HG03196 (cell line): ENCODE data around the gene DMPK.

Experiments used
- ATAC-seq: cut with Tn5 transposase; IDR thresholded peaks from one replicate; pipeline ENCODE4 v1.9.1; 2021; ENCODE audit not compliant: unreplicated experiment

The DMPK gene

DNA sequence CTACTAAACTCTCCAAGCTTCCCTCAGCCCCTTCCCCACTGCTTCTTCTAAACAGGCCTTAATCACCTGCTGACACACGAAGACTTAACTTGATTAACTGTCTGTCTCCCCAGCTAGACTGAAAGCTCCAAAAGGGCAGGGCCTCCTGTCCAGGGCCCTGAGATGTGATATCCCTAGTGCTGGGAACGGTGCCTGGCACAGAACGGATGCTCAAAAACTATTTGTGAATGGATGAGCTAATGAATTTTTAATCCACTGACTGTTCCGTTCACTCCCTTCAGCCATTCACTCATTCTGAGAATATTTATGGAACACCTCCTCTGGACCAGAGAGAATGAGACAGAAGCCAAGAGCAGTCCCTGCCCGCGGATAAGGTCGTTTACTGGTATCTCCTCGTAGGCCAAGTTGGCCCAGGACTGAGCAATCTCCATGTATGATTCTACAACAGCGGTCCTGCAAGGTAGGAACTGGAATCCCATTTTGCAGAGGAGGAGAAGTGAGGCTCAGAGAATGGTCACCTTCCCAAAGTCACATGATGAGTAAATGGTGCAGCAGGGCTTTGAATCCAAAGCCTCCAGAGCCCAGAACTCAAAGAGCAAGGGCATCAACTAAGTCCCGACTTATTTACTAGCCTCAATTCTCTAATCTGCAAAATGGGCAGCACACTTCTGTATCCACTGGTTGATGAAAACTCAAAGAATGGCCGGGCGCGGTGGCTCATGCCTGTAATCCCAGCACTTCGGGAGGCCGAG is 6.9 kb upstream of the DMPK start:
- no peak for ATAC-seq

DNA sequence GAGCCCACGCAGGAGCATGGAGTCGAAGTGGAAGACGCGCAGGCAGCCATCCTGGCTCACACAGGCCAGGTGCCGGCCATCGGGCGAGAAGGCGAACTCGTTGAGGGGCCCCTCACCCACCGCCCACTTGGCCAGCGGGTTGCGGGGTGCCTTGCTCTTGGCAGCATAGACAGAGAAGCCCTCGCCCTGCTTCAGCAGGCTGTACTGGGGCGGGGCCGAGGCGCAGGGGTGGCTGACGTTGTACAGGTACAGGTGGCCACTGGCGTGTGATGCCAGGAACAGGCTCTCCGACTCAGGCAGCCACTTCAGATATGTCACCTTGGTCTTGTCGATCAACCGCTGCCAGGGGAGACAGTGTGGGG is 4.2 kb upstream of the DMPK start:
- no peak for ATAC-seq

DNA sequence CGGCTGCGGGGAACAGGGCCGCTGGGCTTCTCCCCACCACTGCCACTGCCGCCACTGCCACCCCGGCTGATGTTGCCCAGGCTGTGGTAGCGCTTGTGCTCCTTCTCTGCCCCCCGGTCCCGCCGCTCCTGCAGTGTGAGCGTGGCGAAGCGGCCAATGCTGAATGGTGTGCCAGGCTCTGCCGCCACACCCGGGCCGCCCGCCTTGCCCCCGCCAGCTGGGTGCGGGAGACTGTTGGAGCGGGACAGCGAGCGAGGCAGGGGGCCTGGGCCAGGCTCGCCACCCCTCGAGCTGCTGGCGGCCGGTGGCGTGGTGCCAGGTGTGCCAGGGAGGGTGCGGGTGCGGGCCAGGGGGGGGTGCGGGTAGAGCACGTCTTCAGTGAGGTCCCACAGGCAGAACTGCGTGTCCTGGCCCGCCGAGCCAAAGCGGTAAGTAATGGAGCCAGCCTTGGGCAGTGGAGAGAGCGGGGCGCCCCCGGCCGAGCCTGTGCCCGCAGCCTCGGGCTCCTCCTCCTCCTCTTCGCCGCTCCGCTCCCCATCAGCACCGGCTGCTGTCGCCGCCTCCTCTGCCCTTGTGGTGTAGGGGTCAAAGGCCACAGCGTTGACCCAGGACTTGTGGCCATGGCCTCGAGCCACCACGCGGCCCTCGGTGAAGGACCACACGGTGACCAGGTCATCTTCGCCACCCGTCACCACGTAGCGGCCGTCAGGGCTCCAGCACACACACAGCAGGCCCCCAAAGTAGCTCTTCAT is 3.7 kb upstream of the DMPK start:
- ATAC-seq = no peak

DNA sequence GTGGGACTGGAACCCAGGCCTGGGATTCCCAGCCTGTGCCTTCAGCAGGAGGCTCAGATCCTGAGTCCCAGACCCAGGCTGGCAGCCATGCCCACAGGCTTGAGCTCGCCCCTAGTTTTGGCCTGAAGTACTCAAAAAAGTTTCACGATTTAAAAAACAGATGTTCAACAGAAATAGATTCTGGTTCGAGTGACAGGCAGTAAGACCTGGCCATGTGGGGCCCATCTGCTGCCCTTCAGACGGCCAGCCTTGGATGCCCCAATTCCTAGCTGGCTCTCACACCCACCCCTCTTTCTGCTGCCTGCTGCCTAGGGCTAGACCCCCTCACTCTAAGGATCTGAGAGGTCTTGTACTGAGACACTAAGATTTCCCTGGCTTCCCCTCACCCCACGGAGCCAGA is 2.8 kb upstream of the DMPK start:
- ATAC-seq = no peak

DNA sequence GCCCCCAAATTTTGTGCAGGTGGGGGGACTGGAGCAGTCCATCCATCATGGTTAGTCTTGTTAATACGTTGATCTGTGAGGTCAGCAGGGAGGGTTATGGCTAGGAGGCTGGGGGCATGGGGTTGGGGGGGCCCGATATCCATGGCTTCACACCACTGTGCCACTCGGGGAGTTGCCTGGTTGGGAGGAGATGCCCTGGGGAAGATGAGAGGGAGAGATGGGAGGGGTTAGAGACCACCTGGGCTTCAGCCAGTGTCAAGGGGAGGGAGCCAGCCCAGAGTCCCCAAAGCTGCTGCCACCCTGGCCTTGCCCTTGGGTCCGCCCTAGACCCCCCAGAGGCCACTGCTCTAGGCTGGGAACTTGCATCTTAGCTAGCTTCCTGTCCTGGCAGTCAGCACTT is 1.8 kb upstream of the DMPK start:
- ATAC-seq = no peak

DNA sequence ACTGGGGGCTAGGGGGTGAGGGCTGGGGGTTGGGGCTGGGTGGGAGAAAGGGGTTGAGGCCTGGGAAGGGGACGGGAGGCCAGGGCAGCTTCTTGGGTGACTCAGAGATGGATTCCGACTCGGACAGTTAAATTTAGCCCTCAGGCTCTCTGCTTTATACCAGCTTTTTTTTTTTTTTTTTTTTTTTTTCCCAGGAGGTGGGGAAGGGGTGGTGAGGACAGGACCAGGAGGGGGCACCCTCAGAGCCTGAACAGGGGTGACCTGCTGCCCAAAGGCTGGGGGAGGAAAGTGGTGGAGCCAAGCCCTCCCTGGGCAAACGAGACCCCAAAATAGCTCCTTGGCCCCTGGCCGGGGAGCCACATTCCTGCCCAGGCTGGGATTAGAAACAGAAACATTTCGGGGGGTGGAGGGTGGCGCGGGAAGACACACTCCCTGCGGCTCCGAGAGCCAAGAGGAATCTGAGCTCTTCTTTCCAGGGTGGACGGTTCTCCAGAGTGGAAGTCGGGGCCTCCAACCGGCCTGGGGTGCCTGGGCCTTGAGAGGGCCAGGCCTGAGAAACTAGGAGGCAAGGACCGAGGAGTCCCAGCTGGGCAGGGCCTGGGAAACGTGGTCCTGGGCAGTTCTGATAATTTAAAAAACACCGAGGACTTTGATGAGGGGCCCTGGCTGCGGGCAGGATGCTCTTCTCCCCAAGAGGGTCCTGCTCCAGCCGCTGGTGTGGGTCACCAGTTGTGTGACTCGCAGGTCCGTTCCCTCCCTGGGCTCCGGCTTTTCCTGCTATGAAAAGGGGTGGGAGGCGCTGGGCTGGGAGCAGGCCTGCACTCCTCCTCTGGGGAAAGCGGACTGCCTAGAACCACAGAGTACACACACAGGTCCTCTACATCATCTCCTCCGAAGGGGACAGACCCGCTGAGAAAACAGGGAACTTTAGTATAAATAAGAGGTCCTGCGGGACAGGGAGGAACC is 813 bp upstream of the DMPK start:
- ATAC-seq = no peak

DNA sequence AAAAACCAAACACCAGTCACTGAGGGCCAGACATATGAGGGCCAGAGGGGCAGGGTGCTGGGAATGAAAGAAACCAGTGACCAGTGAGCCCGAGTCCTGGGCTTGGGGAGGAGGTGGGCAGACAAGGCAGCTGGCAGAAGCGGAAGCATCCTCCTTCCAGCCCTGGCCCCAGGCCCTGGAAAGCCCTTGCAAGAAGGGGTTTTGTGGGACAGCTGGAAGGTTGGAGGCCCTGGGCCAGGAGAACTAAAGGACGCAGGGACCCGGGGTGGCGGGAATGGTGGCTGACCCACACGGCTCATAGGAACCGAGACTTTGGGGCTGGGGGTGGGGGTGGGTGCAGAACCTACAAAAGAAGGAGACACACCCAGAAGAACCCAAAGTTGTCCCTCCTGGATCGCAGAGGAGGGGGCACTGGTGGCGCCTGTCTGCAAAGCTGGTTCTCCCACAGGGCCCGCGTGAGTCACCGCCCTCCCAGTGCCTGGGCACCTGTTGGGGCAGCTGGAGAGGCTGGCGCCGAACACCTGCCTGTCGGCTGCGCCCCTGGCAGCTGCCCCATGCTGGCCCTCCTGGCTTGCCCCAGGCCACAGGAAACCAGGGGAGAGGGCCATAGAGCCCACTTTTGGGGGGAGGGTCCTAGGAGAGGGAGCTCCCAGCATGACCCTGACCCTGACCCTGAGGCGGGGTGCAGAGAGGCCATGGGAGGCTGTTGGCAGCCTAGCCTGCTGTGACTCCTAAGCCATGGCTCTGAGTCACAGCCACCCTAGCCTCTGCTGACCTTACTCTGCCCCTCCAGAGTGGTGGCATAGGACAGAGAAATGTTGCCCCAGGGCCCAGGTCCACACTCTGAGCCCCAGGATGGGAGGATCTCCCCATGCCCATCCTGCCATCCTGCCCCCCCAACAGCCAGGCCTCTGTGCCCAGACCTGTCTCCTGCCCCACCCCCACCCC is 802 bp downstream of the DMPK start:
- no peak for ATAC-seq

DNA sequence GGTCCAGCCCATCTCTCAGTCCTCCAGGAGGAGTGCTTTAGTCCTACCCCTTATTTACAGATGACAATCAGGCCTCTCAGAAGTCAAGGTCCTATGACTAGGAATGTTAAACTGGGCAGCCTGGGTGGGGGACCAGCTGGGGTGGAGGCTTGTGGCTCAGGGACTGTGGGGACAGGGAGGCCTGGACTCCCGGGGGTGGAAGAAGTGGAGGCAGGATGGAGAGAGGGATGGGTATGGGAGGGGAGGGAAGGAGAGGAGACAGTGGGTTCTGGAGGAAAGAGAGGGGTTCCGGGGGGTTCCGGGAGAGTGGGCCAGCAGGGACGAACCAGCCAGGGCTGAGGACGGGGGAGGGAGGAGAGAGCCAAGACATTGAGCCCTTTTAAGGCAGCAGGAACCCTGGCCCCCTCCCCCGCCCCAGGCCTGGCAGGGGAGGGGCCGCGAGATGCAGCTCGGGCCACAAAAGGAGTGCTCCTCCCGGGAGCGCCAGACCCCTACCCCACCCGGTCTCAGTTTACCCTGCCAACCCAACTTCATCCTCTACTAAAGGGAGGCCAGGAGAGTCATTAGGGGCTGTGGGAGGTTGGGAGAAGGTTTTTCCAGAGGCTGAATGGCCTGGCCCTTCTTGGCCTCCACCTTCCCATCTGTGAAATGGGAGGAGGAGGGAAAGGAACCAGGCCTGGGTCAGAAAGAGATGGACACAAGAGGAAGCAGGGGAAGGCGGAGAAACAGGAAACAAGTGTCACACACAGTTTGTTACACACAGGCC is 1.7 kb downstream of the DMPK start:
- ATAC-seq = no peak

DNA sequence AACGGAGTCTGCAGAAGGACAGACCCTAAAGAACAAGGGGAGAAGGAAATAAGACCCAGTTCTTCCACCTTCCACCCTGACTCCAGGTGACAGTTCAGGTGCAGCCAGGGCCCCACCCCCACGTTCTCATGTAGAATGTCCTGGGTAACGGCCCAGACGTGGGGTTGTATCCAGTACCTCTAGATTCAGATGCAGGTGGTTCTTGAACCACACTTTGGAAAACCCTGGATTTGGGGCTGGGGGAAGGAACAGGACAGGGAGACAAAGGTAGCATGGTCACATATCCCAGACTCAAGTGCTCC is 2.2 kb downstream of the DMPK start:
- ATAC-seq = no peak

DNA sequence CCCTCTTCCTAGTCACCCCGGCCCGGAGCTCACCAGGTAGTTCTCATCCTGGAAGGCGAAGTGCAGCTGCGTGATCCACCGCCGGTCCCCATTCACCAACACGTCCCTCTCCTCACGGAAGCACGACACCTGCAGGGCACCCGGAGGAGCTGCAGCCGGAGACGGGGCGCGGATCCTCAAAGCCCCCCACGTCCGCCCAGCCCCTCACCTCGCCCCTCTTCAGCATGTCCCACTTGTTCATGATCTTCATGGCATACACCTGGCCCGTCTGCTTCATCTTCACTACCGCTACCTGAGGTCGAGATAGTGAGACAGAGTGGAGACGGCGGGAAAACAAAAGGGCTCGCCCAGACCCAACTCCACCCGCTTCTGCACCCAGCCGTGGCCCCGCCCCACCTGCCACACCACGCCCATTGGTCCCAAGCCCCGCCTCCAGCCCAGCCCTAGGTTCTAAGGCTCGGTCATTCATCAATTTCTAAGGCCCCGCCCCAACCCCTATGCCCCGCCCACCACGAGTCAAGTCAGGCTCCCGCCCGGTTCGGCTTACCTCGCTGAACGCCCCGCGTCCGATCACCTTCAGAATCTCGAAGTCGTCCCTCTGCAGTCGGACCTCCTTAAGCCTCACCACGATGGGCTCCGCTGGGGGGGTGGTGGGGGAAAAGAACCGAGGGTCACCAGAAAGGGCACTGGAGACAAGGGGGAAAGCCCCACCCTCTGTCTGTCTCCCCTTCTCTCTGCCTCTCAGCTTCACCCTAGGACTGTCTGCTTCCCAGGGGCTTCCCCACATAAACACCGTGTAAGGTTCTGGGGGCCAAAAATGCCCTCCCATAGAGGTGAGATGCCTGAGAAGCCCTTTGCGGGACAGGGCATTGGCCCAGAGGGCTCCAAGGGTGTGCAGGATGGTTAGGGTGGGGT is 2.8 kb downstream of the DMPK start:
- peak; percentile 66 for ATAC-seq

DNA sequence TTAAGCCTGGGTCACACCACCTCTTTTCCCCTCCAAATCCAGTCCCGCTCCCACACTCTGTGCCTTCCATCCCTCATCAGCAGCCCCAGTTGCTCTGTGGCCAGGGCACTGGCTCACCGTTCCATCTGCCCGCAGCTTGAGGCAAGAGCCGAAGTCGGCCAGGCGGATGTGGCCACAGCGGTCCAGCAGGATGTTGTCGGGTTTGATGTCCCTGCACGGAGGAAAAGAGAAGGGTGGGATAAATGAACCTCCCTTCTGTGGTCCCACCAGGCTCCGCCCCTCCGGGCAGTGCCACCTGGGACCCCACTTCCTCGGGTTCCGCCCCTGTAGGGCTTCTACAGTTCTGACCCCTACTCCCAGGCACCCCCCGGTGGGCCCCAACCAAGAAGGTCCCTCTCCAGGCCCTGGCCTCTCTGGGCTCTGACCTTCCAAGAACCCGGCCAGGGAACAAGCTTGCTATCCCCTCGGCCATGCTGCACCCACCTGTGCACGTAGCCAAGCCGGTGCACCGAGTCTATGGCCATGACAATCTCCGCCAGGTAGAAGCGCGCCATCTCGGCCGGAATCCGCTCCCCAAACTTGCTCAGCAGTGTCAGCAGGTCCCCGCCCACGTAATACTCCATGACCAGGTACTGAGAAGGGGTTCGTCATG is 4.2 kb downstream of the DMPK start:
- ATAC-seq = no peak

DNA sequence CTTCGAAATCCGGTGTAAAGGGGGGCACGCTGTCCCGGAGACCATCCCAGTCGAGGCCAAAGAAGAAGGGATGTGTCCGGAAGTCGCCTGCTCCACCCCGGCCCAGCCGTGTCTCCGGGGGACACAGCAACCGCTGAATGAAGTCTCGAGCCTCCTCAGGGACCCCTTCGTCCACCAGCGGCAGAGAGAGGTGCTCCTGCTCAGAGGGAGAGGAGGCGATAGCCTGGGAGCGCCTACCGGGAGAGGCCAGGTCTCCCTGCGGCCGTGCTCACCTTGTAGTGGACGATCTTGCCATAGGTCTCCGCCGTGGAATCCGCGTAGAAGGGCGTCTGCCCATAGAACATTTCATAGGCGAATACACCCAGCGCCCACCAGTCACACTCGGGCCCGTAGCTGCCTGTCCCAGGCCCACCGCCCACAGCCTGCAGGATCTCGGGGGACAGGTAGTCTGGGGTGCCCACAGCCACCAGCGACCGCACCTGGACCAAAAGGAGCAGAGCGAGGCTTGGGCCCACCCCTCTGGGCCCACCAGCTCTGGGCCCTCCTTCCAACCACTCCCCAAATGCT is 4.8 kb downstream of the DMPK start:
- no peak for ATAC-seq

DNA sequence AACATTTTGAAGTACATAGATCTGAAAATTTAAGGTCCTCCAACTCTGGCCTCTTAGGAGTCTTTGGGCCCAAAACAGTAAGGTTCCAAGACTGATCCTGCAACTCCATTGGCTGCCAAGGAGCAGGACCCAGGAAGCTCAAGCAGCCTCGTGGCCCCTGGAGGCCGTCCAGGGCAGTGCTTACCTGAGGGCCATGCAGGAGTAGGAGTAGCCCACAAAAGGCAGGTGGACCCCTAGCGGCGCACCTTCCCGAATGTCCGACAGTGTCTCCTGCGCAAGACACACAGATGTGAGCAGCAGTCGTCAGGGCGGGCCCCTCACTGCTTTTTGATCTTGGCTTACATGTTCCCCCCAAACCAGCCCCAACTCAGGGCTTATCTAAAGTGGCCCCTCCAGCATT is 7.5 kb downstream of the DMPK start:
- ATAC-seq = no peak

DNA sequence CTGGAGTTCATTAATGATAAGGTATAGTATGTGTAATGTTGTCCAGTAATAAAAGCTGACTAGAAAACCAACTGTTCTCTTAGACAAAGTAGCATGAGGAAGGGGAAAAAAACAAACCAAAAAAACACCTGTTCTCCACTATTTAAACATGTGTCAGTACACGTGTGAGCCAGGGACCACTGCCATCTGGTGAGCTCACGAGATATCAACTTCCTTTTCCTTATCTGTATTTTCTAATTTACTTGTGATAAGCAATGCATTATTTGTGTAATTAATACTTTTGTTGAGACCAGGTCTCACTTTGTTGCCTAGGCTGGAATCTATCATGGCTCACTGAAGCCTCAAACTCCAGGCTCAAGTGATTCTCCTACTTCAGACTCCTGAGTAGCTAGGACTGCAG is 8.9 kb downstream of the DMPK start:
- no peak for ATAC-seq

DNA sequence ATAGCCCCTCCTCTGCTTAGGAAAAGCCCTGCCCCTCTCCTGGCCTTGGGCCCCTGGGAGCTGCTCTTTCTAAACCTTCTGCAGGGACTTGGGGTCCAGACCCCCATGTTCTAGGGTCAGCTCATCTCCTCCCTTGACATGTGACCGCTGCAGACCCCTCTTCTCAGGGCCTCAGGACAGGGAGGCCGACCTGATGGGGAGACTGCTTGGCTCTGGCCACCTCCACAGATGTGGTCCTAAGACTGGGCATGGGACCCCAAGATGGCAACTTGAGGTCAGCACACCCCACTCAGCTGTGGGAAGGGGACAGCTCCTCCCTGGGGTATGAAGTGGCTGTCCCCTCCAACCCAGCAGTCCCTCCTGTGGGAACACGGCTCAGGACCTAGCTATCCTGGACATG is 9.4 kb downstream of the DMPK start:
- no peak for ATAC-seq

DNA sequence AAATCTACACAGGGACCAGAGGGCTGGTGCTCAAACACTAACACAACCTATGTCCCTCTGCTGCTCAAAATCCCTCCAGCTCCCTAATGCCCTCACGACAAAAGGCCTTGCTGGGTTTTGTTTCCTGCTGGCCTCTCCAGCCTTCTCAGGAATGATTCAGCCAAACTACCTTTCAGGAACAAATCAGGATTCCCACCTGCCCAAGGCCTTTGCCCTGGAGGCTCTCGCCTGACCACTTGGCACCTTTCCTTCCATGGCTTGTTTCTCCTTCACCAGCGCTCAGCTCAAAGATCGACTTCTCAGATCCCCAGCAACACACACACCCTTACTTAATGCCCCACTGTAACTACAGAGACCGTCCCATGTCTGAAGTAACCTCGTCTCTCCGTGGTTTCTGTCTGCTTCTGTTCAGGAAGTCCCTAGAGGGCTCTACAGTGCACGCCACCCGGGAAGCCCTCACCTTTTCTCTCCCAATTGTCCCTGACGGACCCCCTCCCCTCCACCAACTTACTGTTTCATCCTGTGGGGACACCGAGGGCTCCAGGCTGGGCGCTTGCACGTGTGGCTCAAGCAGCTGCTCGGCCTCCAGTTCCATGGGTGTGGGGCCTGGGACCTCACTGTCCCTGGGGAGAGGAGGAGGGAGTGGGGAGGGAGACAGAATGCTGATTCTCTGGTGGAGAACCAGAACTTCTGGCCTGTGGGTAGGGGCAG is 10.0 kb downstream of the DMPK start:
- ATAC-seq = no peak

DNA sequence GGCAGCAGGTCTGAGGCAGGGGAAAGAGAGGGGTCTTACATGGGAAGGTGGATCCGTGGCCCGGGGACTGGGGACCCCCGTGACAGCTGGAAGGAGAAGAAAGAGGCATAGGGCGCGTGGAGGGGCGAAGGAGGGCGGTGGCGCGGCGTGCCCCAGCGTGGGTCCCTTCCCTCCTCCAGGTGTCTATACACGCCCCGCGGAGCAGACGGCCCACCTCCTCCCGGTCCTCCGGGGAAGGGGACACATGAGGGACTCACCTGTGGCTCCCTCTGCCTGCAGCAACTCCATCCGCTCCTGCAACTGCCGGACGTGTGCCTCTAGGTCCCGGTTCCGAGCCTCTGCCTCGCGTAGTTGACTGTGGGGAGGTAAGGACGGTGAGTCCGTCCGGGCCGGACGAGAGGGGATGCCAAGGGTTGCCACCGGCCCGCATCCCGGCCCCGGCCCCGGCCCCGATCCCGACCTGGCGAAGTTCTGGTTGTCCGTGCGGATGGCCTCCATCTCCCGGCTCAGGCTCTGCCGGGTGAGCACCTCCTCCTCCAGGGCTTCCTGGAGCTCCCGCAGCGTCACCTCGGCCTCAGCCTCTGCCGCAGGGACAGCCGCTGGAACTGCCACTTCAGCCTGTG is 10.9 kb downstream of the DMPK start:
- ATAC-seq = no peak
